Caco-2 (cell line): ENCODE measurements around the gene TMEM242. TPM values are rescaled to one million over a fixed set of nuclear protein-coding genes. Genes with fewer than 3 reads are reported as not detected.

Experiments
- BruUV-seq: library from RNA; stranded (reverse); fragments of 400-500 nt; replicated peaks from 2 replicates; lab custom pipeline; 2021; lab: Mats Ljungman, UMichigan
- CTCF ChIA-PET: fragments of 300-600 bp; sonication (Branson Sonifier 250); formaldehyde crosslinking; loops from one replicate; lab custom pipeline; 2022; ENCODE audit warnings: antibody characterized with exemption; lab: Charles Lee
- POLR2A ChIA-PET: fragments of 300-600 bp; sonication (Branson Sonifier 250); formaldehyde crosslinking; loops from one replicate; lab custom pipeline; 2022; ENCODE audit warnings: antibody characterized with exemption; lab: Charles Lee
- DNase-seq, 2 experiments: peaks; one replicate each; pipeline versions ENCODE4 v3.0.0 to v3.0.0-alpha.2; 2020 to 2022
- H3K27me3 ChIP-seq: replicated peaks from 2 replicates; pipeline ENCODE4 v1.6.0; 2011; ENCODE audit warnings: low read length; ENCODE audit not compliant: control insufficient read depth, insufficient read depth
- H3K36me3 ChIP-seq: 2 replicates; pipeline ENCODE4 v1.5.1; 2011; ENCODE audit warnings: low read length; ENCODE audit not compliant: control insufficient read depth, insufficient read depth
- H3K4me1 ChIP-seq: fragments of 250-450 bp; sonication (Bioruptor Pico); 2 replicates; pipeline ENCODE4 v1.5.1; 2020; ENCODE audit warnings: mild to moderate bottlenecking
- H3K4me3 ChIP-seq: 2 replicates; pipeline ENCODE4 v1.5.1; 2011; ENCODE audit warnings: low read depth, mild to moderate bottlenecking, control low read depth, low read length
- H3K9me3 ChIP-seq: fragments of 250-450 bp; sonication (Bioruptor Pico); 2 replicates; pipeline ENCODE4 v1.5.1; 2020; ENCODE audit warnings: mild to moderate bottlenecking, moderate library complexity
- H3K27ac Mint-ChIP-seq: one replicate; pipeline ENCODE4 v1.8.0; 2022; ENCODE audit warnings: mixed read lengths; ENCODE audit not compliant: unreplicated experiment
- H3K27me3 Mint-ChIP-seq: one replicate; pipeline ENCODE4 v1.8.0; 2022; ENCODE audit warnings: mixed read lengths; ENCODE audit not compliant: insufficient read depth, unreplicated experiment
- H3K36me3 Mint-ChIP-seq: one replicate; pipeline ENCODE4 v1.8.0; 2022; ENCODE audit warnings: mild to moderate bottlenecking, mixed read lengths; ENCODE audit not compliant: insufficient read depth, unreplicated experiment
- H3K4me1 Mint-ChIP-seq: one replicate; pipeline ENCODE4 v1.8.0; 2022; ENCODE audit warnings: low read depth, mixed read lengths; ENCODE audit not compliant: unreplicated experiment
- H3K4me3 Mint-ChIP-seq: one replicate; pipeline ENCODE4 v1.8.0; 2022; ENCODE audit warnings: mild to moderate bottlenecking, moderate library complexity, mixed read lengths; ENCODE audit not compliant: unreplicated experiment
- H3K9me3 Mint-ChIP-seq: one replicate; pipeline ENCODE4 v1.8.0; 2022; ENCODE audit warnings: mixed read lengths; ENCODE audit not compliant: unreplicated experiment
- CTCF ChIP-seq, 2 experiments: fragments of 200-600 bp in 1 of 2; IDR thresholded peaks; 1 replicate in 1 of 2; 2 replicates in 1 of 2; pipeline versions ENCODE4 v1.5.1 to v1.8.0; 2011 to 2022; ENCODE audit warnings: antibody characterized with exemption in 1 of 2, control low read depth in 1 of 2, inconsistent platforms in 1 of 2, low read depth in 1 of 2, low read length in 1 of 2, mild to moderate bottlenecking in 1 of 2, moderate library complexity in 1 of 2; ENCODE audit not compliant: insufficient read depth in 1 of 2, severe bottlenecking in 1 of 2, unreplicated experiment in 1 of 2
- intact Hi-C: fragments of 100-400 bp; cut with micrococcal nuclease; formaldehyde crosslinking; loops from one replicate; pipeline ENCODE4 v1.10.0; 2022; ENCODE audit not compliant: unreplicated experiment
- total RNA-seq: library from RNA; stranded (reverse); gene quantifications from 2 replicates; pipeline ENCODE4 v1.2.3, GENCODE V29; 2022

Gene TMEM242
- total RNA-seq, 1 experiment from 2014 or later: 12.1 TPM

DNA sequence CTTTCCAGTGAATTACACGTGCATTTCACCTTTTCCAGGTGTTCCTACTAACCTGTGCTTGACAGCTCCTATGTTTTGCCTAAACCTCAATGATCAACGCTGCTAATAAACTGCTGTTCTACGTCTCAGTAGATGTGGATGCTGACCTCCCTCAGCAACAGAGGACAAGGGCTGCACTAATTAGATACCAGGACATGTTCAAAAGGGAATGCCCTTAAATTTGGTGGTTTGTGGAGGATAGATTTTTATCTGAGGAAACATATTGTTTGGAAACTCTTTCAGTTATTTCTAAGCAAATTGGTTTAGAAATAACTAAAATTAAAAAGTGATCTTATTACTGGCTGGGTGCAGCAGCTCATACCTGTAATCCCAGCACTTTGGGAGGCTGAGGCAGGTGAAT, 38.6 kb upstream of the TMEM242 start:
- Mint-ChIP-seq H3K4me3 (no peak overlapping the region), H3K9me3 (no peaks in the 10 kb centered on the region), H3K4me1 (no peaks in the 10 kb centered on the region), H3K27me3 (no peaks in the 10 kb centered on the region), H3K36me3 (no peaks in the 10 kb centered on the region), H3K27ac (no peak overlapping the region)
- Histone ChIP-seq H3K36me3 (no peaks in the 10 kb centered on the region), H3K27me3 (no peaks in the 10 kb centered on the region), H3K4me3 (no peak overlapping the region), H3K9me3 (no peaks in the 10 kb centered on the region), H3K4me1 (no peaks in the 10 kb centered on the region)
- ChIA-PET CTCF (no interaction called here), POLR2A (no interaction called here)
- BruUV-seq: no TSS peak
- no peak for TF ChIP-seq CTCF (IDR thresholded peaks at IDR 0.05; ENCODE audit: insufficient read depth in 1 of 2, low read depth in 1 of 2, low read length in 1 of 2, severe bottlenecking in 1 of 2, unreplicated experiment in 1 of 2)
- DNase-seq: no peak
- intact Hi-C loops: no loop called here

- Histone ChIP-seq H3K4me3 (no peak overlapping the region), H3K9me3 (no peaks in the 10 kb centered on the region), H3K36me3 (no peaks in the 10 kb centered on the region), H3K4me1 (no peaks in the 10 kb centered on the region), H3K27me3 (no peaks in the 10 kb centered on the region)
- H3K4me3 Mint-ChIP-seq: no peak overlapping the region
- no peaks in the 10 kb centered on the region for H3K4me1 Mint-ChIP-seq
- DNase-seq: no peak
- H3K27me3 Mint-ChIP-seq: peaks cover 5% of the 10 kb centered on the region
- ChIA-PET POLR2A (no interaction called here), CTCF (no interaction called here)
- no peaks in the 10 kb centered on the region for H3K9me3 Mint-ChIP-seq
- no peak overlapping the region for H3K27ac Mint-ChIP-seq
- intact Hi-C loops: no loop called here
- TF ChIP-seq CTCF (IDR thresholded peaks at IDR 0.05; ENCODE audit: insufficient read depth in 1 of 2, low read depth in 1 of 2, low read length in 1 of 2, severe bottlenecking in 1 of 2, unreplicated experiment in 1 of 2): no peak
- H3K36me3 Mint-ChIP-seq: no peaks in the 10 kb centered on the region
- BruUV-seq: no TSS peak
Measured at GRCh38 chr6:157358287-157358686, 35.0 kb upstream of the TMEM242 start.

- POLR2A ChIA-PET: no interaction called here
- intact Hi-C loops: no loop called here
- BruUV-seq: no TSS peak
Measured at GRCh38 chr6:157346373-157346772, 23.1 kb upstream of the TMEM242 start.

More at GRCh38 chr6:157346373-157346772, 23.1 kb upstream of the TMEM242 start:
- Mint-ChIP-seq H3K4me3 (no peak overlapping the region), H3K4me1 (no peaks in the 10 kb centered on the region), H3K27me3 (no peaks in the 10 kb centered on the region), H3K9me3 (no peaks in the 10 kb centered on the region), H3K27ac (no peak overlapping the region), H3K36me3 (no peaks in the 10 kb centered on the region)
- TF ChIP-seq CTCF (IDR thresholded peaks at IDR 0.05; ENCODE audit: insufficient read depth in 1 of 2, low read depth in 1 of 2, low read length in 1 of 2, severe bottlenecking in 1 of 2, unreplicated experiment in 1 of 2): no peak
- H3K9me3 ChIP-seq: no peaks in the 10 kb centered on the region
- DNase-seq: no peak
- H3K4me1 ChIP-seq: no peaks in the 10 kb centered on the region
- no peak overlapping the region for H3K4me3 ChIP-seq
- no peaks in the 10 kb centered on the region for H3K27me3 ChIP-seq
- no peaks in the 10 kb centered on the region for H3K36me3 ChIP-seq
- CTCF ChIA-PET: no interaction called here
